Measurements from ENCODE around the gene BRIX1. TPM values are rescaled to one million over a fixed set of nuclear protein-coding genes. Genes with fewer than 3 reads are reported as not detected.

The BRIX1 gene
- total and polyA plus RNA-seq, 9 of the 15 experiments (the other 6 are each of a cell fraction or from before 2014, with no cell fraction given): 115 to 193 (median 159) TPM

DNA sequence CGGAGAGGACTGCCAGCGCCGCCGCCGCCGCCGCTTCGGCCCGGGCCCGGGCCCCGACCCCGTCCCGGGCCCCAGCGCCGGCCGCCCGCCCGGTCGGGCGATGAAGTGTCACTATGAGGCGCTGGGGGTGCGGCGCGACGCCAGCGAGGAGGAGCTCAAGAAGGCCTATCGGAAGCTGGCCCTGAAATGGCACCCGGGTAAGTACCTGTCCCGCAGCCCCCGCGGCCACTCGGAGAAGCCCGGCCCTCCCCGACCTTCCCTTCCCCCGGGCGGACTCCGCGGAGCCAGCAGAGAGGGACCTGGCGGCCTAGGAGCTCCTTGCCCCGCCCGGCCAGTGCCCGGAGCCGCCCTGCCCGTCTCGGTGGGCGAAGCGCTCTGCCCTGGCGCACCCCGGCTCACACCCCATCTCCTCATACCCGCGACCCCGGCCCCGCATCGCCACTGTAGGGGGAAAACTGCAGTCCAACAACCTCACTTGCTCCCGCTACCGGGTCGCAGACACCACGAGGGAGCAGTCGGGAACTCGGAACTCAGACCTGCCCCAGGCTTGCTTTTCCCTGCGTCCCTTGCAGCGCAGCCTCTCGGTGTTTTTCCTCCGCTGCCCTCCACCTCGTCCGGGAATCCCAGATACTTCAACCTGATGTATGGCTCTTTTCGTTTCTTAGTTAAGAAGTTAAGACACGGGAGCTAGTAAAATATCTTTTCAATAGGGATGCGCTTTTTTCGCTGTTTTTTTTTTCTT lies 14.4 kb downstream of the BRIX1 start (continued):
- TF ChIP-seq SMAD4 (CRISPR knock-in tag; conservative IDR thresholded peaks at IDR 0.05) (peak; percentile 54; the same call in 1 of the 2 replicates), GATAD2B (IDR thresholded peaks at IDR 0.05; ENCODE audit: borderline replicate concordance) (0 out of 2 replicates have a peak, but pooled peaks have one; percentile 55), ZNF263 (CRISPR knock-in tag; IDR thresholded peaks at IDR 0.05; ENCODE audit: borderline replicate concordance) (peak; percentile 49; the same call in 1 of the 2 replicates), NR1H2 (CRISPR knock-in tag; IDR thresholded peaks at IDR 0.05) (0 out of 2 replicates have a peak, but pooled peaks have one; percentile 67), HMGN3 (IDR thresholded peaks at IDR 0.05; ENCODE audit: borderline replicate concordance, extremely low read depth, insufficient read length, low read depth, low read length) (no peak), CCNT2 (IDR thresholded peaks at IDR 0.05; ENCODE audit: borderline replicate concordance, extremely low read depth, insufficient read length, low read depth, low read length) (peak; percentile 48), KAT7 (CRISPR knock-in tag; IDR thresholded peaks at IDR 0.05; ENCODE audit: borderline replicate concordance) (0 out of 2 replicates have a peak, but pooled peaks have one; percentile 30), HMG20A (CRISPR knock-in tag; conservative IDR thresholded peaks at IDR 0.05) (no peak), GABPA (tag; conservative IDR thresholded peaks at IDR 0.05; ENCODE audit: low read depth) (peak; percentile 71), TRIM28 (IDR thresholded peaks at IDR 0.05) (peak; percentile 21; the same call in 1 of the 2 replicates), BRCA1 (IDR thresholded peaks at IDR 0.05) (no peak), BRCA1 (CRISPR knock-in tag; IDR thresholded peaks at IDR 0.05) (no peak), XRCC5 (IDR thresholded peaks at IDR 0.05; ENCODE audit: low read depth, low read length) (no peak), ZNF644 (tag; IDR thresholded peaks at IDR 0.05; ENCODE audit: low read depth) (no peak), CREM (IDR thresholded peaks at IDR 0.05; ENCODE audit: low read depth) (peak; percentile 33; the same call in 1 of the 2 replicates), TARDBP (IDR thresholded peaks at IDR 0.05) (0 out of 2 replicates have a peak, but pooled peaks have one; percentile 16), RBFOX2 (IDR thresholded peaks at IDR 0.05; ENCODE audit: low read depth, low read length) (peak; percentile 87)
- TF ChIP-seq, protein P1, sequence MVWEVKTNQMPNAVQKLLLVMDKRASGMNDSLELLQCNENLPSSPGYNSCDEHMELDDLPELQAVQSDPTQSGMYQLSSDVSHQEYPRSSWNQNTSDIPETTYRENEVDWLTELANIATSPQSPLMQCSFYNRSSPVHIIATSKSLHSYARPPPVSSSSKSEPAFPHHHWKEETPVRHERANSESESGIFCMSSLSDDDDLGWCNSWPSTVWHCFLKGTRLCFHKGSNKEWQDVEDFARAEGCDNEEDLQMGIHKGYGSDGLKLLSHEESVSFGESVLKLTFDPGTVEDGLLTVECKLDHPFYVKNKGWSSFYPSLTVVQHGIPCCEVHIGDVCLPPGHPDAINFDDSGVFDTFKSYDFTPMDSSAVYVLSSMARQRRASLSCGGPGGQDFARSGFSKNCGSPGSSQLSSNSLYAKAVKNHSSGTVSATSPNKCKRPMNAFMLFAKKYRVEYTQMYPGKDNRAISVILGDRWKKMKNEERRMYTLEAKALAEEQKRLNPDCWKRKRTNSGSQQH (CRISPR knock-in tag; IDR thresholded peaks at IDR 0.05): peak; percentile 62; the same call in 1 of the 2 replicates
- TF ChIP-seq, protein P2, sequence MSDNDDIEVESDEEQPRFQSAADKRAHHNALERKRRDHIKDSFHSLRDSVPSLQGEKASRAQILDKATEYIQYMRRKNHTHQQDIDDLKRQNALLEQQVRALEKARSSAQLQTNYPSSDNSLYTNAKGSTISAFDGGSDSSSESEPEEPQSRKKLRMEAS (CRISPR knock-in tag; IDR thresholded peaks at IDR 0.05): peak; percentile 52; the same call in 1 of the 2 replicates
- TF ChIP-seq, protein P3, sequence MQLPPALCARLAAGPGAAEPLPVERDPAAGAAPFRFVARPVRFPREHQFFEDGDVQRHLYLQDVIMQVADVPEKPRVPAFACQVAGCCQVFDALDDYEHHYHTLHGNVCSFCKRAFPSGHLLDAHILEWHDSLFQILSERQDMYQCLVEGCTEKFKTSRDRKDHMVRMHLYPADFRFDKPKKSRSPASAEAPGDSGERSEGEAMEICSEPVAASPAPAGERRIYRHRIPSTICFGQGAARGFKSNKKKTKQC (CRISPR knock-in tag; IDR thresholded peaks at IDR 0.05): peak; percentile 58; the same call in 1 of the 2 replicates

Data from K562 (cell line).